ENCODE measurements around the gene SAFB2.

DNA sequence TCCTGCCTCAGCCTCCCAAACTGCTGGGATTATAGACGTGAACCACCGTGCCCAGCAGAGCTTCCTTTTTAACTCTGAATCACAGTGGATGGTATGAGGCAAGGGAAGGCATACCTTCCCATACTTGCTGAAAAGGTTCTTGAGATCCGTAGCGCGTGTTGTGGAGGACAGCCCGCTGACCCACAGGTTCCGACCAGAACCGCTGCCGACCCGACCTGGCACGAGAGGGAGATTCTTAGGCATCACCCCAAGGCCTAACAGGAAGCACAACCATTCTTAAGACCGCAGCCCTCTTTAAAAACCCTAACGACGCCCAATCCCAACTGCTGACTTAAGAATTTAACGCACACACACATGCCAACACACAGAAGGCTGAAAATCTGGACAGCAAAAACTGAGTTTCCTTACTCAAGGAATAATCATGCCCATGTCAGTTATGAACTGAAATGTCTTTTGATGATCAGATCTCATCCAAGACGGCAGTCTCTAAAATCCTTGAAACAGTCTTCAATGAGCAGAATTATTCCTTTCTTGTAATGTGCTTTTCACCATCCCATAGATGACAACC lies 12.6 kb downstream of the SAFB2 start:
- TF ChIP-seq TAF1 (IDR thresholded peaks at IDR 0.05; ENCODE audit: low read depth) = no peak
- no peak for TF ChIP-seq YY1 (IDR thresholded peaks at IDR 0.05; ENCODE audit: low read depth)

All from Ishikawa (cell line).